Sciatic nerve (tissue), 2 donors: Measurements from ENCODE around the gene CCDC154. TPM values are rescaled to one million over a fixed set of nuclear protein-coding genes. Genes with fewer than 3 reads are reported as not detected.

Experiments
- ATAC-seq: fragments of 200-7000 bp; cut with Tn5 transposase; one replicate; pipeline ENCODE4 v1.9.1; 2020; ENCODE audit warnings: mild to moderate bottlenecking, moderate library complexity
- DNase-seq: peaks from one replicate; pipeline ENCODE4 v3.0.0-alpha.2; 2020; ENCODE audit warnings: low spot score
- intact Hi-C: fragments of 100-400 bp; cut with DNase I; formaldehyde crosslinking; loops from one replicate; pipeline ENCODE4 v1.14.2; 2022
- total RNA-seq: library from RNA; stranded (reverse); fragmentation: NEBNext Ultra II Directional; extraction: Animal tissue kit (Norgen Biotek cat#: 25700); gene quantifications from one replicate; pipeline ENCODE4 v1.2.1, GENCODE V29; 2021
- donor health status: DM: no; HTN: no; CAD: no.
- donor health status: DM: no; HTN: no; CAD: no.

Gene CCDC154
- total RNA-seq, 1 donor from 2014 or later: 3.3 TPM

DNA sequence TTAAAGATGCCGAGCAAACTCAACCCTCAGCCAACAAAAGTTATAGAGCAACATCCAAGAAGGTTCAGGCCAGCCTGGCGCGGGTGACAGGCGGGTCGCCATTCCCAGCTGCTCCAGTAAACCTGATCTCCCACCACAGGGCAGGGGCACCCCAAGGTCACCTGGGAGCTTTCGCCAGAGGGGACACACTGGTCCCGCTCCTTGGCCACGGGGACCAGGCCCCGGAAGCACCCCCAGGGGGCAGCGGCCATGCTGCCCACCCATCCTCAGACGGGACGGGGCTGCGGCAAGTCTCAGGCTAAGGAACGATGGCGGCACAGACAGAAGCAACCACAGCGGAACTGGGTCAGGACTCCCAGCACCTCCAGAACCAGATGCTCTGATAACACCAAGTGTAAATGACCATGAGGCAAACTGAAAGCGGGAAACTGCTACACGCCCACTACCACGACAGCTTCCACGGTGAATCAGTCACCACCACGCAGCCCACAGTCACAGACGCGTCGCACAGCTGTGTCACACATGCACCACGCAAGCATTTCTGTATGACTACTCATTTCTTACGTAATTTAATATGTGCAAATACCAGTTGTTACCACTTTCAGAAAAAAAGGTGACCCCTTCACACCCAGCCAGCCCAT, 14.1 kb upstream of the CCDC154 start:
- intact Hi-C loops: no loop called here
- DNase-seq (no peak), ATAC-seq (no peak)

DNA sequence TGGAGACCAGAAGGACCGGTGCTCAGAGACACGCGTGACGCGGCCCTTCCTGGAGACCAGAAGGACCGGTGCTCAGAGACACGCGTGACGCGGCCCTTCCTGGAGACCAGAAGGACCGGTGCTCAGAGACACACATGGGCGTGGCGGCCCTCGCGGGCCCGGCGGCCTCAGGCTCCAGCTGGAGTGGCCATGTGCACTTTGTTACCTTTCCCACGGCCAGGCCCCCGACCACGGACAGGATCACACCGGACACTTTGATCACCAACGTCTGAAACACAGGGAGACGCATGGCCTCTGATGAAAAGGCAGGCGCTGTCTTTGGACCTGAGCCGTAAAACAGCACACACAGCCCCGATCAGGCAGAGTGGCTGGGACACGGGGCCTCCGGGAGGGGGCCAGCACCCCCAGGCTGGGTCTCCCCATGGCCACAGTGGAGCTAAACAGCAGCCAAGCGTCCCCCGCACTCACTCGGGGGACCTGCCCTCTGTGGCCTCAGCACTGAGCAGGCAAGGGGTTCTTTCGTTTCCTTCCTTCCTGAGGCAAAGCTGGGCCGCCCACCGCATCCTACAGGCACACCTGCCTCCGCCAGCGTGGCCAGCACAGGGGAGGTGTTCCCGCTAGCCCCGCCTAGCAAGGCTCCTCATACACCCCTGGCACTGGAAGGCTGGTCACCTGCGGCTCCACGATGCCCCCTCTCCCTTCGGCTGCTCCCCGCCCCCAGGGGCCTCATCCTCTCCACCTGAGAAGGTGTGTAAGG, 13.3 kb upstream of the CCDC154 start:
- intact Hi-C loops: no loop called here
- DNase-seq (no peak), ATAC-seq (no peak)

DNA sequence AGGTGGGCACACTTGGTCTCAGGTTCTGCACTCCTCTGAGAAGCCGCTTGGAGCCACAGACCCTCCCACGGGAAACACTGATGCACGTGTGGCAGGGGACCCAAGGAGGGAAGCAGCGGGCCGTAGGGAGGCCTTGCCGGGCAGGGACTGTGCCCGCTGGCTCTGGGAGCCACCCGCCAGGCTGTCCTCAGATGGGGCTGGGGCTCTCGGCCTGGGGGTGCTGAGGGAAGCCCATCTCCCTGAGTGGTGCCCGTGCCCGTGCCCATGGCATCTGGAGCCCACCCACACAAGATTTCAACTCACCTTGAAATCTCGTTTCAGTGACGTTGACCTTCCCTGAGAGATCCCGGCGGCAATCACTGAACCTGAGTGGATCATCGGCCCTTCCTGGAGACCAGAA, 12.6 kb upstream of the CCDC154 start:
- ATAC-seq (no peak), DNase-seq (no peak)
- intact Hi-C loops: no loop called here

DNA sequence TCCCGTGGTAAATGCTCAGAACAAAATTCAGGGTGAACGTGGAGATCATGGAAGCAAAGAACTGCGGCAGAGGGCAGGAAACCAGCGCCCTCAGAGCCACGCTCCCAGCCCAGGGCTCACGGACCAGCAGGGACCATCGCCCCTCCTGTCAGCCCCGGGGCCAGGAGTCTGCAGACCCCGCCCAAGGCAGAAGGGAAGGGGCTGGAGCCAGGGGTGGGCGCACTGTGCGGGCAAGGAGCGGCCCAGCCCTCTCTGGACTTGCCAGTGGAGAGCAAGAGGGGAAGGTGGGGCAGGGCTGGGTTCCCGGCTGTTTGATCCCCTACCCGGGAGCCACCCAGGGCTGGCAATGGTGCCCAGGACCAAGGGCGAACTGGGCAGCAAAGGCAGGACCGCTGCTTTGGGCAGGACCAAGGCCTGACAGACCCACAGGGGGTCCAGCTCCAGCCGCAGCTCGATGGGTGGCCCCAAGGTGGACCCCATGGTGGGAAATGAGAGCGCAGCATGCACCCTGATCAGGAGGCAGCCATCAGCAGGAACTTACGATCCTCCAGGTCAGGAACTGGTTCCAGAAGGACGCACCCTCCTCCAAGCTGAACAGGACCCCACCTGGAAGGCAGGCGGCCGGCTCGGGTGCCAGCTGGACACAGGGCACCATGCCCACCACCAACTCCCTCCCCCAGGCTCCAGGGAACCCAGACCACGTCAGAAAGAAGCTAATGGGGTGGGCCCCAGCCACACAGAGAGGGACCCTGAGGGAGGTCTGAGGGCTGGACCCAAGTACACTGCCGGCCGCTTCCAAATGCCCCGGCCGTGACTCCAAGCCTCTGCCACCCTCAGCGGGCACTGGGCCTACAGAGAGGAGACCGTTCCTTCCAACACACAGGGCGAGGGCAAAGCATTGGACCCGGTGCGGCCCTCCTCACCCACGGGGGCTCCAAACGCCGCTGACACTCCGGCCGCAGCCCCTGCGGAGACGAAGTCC, 11.1 kb upstream of the CCDC154 start:
- intact Hi-C loops: no loop called here
- no peak for ATAC-seq
- no peak for DNase-seq

DNA sequence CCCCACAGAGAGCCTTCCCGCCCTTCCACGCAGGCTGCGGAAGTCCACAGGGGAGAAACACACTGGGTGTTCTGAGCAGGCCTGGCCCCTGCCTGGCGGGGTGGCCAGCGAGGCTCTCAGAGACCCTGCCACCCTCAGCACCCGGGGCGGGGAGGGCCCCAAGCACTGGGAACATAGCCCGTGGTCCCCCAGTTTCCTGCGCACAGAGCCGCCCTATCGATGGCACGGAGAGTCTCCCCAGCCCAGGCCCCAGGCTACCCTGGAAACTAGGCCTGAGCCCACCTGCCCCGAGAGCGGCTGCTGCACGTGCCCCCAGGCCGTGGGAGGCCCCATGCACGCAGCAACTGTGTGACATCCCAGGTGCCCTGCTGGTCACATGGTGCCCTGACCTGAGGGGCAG, 10.2 kb upstream of the CCDC154 start:
- ATAC-seq (no peak), DNase-seq (no peak)
- intact Hi-C loops: no loop called here

DNA sequence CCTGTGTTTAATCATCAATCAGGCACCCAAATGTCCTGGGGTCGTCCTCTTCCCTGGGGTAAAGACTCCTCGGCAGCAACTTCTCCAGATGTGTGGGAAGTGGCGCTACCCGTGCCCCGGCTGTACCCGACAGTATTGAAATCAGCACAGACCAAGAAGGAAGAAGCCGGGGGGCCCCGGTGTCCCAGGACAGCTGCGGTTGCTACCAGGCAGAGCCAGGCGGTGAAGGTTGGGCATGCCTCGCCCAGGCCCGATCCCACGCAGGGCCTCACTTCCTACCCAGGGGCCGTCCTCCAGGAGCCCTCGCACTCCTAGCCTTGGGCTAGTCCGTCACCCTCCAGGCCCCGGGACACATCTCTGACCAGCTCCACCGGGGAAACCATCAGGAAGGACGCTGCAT, 9.0 kb upstream of the CCDC154 start:
- no peak for ATAC-seq
- intact Hi-C loops: no loop called here
- DNase-seq: no peak

DNA sequence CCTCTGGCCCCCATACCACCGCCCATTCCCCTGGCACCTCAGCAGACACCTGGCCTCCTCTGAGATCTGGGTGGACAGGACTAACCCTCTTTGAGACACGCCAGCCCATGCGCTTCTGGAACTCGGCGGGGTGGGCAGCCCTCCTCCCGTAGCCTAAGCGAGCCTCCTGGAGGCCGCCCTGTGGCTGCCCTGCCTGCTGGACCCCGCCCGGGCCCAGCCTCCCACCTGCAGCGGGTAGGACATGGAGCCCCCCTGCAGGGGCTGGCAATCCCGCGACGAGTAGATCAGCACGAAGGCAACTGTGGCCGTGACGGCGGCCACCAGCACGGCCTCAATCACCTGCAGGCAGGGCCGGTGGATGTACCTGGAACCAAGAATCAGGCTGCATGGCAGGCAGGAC, 8.2 kb upstream of the CCDC154 start:
- intact Hi-C loops: no loop called here
- no peak for DNase-seq
- ATAC-seq: no peak

DNA sequence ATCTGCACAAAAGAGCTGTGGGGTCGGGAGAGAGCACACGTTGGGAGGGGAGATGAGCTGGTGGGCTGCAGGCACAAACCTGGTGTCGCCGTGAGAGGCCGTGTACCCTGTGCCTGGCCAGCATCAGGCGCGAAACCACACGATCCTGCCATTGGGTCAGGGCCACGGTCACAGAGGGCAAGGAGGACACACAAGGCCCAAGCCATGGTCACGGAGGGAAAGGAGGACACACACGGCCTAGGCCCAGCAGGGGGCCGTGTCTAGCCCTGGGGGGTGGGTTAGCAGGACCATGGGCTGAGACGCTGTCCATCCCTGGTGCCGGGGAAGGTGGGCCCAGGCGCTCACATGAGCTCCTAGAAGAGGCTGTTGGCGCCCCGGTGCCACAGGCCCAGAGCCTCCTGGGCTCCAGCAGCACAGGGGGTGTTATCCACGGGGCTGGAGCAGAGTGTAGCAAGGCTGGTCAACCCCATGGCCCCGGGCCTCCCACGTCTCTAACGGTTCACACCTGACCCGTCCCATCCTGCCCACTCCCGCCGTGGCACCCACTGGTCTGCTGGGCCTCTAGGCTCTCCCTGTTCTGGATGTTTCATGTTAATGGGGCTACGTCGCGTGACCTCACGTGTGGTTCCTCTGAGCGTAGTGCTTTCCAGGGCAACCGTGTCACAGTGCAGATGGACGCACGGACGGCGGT, 7.5 kb upstream of the CCDC154 start:
- ATAC-seq (no peak), DNase-seq (no peak)
- intact Hi-C loops: no loop called here

DNA sequence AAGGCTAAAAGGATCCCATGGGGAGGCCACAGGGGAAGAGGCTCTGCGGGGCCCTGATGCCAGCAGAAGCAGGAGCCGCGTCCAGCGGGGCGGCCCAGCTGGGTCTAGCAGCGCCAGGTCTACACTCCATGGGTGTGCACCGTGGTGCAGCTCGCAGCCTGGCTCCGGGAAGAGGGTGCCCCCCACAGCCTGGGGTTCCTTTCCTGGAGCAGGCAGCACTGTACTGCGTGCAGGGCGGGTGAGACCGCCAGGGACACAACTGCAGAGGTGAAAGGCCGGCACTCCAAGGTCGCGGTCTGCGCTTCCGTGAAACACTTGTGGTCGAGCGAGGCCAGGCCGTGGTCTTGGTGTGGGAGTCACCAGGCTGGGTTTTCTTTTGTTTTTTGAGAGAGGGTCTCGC, 6.5 kb upstream of the CCDC154 start:
- ATAC-seq: no peak
- no peak for DNase-seq
- intact Hi-C loops: no loop called here

DNA sequence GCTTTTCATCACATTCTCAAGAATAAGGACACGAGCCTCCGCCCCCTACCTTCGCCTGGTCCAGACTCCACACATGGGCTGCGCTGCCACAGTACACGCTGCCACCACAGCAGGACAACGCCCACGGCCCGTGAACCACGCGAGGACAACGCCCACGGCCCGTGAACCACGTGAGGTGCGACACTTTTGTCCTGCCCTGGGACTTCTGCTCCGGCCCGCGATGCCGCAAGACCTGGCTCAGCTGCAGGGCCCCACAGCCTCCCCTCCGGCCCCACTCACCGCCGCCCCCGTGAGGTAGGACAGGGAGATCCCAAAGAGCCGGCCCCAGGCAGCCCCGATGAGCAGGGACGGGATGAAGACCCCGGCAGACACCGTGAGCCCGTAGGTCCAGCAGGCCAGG, 5.9 kb upstream of the CCDC154 start:
- no peak for DNase-seq
- no peak for ATAC-seq
- intact Hi-C loops: no loop called here

DNA sequence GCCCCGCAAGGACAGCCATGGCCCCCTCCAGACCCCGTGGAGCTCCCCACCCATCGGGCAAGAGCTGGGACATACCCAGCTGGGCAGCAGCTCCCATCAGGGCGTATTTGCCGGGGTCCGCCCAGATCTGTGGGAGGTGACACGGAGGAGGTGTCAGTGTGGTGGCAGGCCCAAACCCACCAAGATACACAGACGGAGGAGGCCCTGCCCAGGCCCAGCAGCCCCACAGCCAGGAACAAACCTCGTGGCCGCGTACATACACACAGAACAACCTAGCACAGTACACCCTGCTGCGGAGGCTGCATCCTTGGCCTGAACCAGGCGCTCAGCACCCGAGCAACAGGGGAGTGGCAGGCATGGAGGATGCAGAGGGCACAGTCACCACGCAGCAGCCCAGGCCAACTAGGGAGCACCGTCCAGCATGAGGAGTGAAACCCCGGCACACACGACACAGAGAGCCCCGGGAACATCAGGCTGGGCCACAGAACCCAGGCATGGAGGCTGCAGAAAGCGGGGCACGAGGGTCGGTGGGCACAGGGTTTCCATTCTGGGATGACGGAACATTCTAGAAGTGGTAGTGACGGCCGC, 4.9 kb upstream of the CCDC154 start:
- intact Hi-C loops: no loop called here
- DNase-seq (no peak), ATAC-seq (no peak)

DNA sequence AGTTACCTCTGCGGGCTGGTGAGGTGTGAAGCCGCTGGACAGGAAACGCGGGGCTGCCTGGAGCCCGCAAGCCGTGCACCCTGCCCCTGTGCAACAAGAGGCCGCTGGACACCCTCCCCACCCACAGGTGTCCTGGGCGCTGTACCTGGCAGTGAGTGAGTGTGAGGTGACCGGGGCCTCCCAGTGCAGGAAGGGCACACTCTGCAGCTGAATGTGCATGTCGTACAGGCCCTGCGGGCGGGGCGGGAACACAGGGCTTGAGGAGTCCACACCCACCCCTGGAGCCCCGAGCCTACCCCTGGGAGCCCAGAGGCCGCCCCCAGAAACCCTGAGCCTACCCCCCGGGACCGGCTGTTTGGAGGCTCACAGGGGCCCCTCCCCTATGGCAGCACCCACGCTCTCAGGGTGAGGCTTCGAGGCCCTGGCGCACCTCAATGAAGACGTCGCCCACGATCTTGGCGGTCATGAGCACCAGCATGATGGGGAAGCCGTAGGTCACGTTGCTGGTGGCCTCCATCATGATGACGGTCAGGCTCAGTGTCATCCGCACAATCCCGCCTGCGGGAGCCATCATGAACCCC, 4.3 kb upstream of the CCDC154 start:
- ATAC-seq: no peak
- intact Hi-C loops: no loop called here
- no peak for DNase-seq

DNA sequence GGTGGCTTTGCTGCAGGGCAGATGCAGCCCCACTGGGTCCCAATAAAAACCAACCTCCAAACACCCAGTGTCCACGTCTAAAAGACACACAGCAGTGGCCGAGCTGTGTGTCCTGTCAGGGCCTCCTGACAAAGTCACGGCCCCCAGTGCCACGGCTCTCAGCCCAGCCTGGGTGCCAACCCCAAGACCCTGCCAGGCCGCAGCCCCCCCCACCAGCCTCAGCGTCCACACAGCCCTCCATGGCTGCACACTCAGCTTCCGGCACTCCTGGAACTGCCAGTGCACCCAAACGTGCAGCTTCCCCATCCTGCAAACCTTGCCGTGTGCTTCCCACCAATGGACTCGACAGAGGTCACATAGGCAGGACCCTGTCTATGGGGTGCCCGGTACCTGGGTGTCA, 3.6 kb upstream of the CCDC154 start:
- intact Hi-C loops: no loop called here
- ATAC-seq: no peak
- no peak for DNase-seq

DNA sequence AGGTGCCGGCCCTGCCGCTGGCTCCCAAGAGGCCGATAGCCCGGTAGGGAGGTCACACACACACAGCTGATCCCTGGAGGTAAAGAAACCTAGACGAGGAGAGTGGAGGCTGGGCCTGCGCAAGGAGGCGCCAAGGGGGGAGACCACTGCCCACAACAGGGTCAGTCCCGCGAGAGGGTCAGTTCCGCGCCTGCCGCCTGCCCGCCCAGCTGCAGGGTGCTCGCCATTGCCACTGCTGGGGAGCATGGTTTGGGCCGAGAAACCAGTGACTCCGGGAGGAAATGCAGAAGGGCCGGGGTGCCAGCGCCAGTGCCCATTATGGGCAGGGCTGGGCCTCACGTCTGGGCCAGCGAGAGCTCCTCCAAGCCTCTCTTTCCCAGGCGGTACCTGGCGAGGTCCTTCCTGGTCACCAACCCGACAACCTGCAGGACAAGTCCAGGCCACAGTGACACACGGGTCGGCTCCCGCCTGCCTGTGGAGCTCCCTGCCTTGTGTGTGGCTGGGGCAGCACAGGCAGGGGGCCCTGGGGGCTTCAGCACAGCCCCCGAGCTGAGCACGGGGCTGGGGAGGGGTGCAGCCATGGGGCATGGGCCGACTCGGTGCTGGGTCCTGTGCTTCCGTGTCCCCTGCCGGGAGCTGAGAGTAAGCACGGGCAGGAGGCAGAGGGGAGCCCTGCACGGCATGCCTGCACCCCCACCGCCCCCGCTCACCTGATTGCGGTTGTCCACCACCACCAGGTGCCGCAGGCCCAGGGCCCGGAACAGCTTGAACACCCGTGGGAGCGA, 2.1 kb upstream of the CCDC154 start:
- ATAC-seq: no peak
- intact Hi-C loops: no loop called here
- DNase-seq: no peak

DNA sequence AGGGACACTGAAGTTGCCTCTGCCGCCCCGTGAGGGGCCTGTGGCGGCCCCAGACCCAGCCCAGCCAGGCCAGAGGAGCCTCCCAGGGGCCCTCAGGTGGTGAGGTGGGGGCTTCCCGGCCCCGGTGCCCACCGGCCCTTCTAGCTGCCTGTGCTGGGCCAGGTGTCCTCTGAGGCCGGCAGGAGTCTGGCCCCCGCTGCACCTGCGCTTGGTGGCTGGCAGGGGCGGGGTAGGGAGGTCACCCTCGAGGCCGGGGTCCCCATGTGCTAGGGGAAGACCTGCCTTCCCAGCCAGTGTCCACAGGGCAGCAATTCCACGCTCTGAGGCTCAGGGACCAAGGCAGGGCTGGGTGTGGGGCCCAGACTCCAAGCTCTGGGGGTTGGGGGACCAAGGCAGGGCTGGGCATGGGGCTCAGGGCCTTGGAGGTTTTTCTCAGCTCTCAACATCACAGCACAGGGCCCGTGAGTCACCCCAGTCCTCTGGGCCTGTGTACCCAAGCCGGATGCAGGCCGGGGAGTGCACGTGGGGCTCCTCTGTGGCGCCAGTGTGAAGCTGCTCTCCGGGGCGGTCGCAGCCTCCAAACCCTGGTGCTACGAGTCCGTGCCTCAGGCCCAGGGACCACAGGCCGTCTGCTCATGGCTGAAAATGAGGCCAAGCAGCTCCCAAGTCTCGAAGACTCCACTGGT, 1.3 kb upstream of the CCDC154 start:
- intact Hi-C loops: no loop called here

DNA sequence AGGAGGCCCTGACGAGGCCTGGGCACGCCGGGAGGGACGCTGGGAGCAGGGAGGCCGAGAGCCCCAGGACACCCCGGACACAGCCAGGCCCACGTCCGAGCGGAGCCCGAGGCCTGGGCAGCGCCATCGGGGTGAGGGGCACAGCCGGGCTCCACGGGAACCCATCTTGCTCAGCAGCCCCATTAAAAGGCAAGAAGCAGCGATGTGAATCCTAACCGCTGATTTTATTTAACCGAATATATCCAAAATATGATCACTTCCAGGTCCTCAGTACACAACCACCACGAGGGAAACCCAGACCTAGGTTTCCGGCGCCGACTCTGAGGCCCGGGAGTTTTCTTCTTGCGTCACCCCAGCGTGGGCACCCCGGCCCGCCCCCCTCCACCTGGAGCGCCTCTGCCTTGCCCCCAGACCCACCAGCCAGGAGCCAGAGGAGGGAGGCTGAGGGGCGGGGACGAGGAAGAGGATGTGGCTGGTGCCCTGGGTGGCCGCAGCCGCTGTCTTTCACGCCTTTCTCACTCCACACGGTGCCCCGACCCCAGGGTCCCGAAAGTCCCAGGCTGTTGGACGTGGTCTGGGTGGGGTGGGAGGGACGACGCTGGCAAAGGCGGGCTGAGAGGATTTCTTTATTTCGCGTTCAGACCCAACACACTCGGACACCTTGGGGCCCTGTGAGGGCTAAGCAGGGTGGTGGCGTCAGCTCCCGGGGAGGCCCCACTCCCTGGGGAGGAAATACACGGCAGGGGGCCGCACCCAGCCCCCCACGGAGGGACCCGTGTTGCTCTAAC, 568 bp upstream of the CCDC154 start:
- intact Hi-C loops: no loop called here
- DNase-seq: no peak
- ATAC-seq: no peak

More for the DNA sequence above, 1.3 kb upstream of the CCDC154 start:
- DNase-seq (no peak), ATAC-seq (no peak)
